GM23248 (cell line): ENCODE results near the gene NINJ1. TPM values are rescaled to one million over a fixed set of nuclear protein-coding genes. Genes with fewer than 3 reads are reported as not detected.
A peak's percentile ranks its signal among the peaks of the same experiment; 100 is the strongest.

Source experiments
- DNase-seq: peaks from one replicate; pipeline ENCODE4 v3.0.0-alpha.2; 2015
- H2AFZ ChIP-seq: fragments of 200-600 bp; sonication (generic); 2 replicates; pipeline ENCODE4 v1.6.1; 2016; ENCODE audit warnings: antibody characterized with exemption
- H3F3A ChIP-seq: fragments of 200-600 bp; sonication (generic); 2 replicates; pipeline ENCODE4 v1.6.1; 2016; ENCODE audit warnings: mild to moderate bottlenecking, antibody characterized with exemption, mixed run types; ENCODE audit not compliant: insufficient read depth
- H3K27ac ChIP-seq: fragments of 200-600 bp; sonication (generic); 2 replicates; pipeline ENCODE4 v1.5.1; 2016; ENCODE audit warnings: mild to moderate bottlenecking
- H3K27me3 ChIP-seq: fragments of 200-600 bp; sonication (generic); replicated peaks from 2 replicates; pipeline ENCODE4 v1.6.1; 2016; ENCODE audit warnings: mild to moderate bottlenecking; ENCODE audit not compliant: insufficient read depth
- H3K36me3 ChIP-seq: fragments of 200-600 bp; sonication (generic); 2 replicates; pipeline ENCODE4 v1.6.1; 2016; ENCODE audit warnings: low read depth, mild to moderate bottlenecking
- H3K4me1 ChIP-seq: fragments of 200-600 bp; sonication (generic); 2 replicates; pipeline ENCODE4 v1.6.1; 2016; ENCODE audit warnings: mild to moderate bottlenecking; ENCODE audit not compliant: insufficient read depth
- H3K4me2 ChIP-seq: fragments of 200-600 bp; sonication (generic); one replicate; pipeline ENCODE4 v1.6.1; 2016; ENCODE audit warnings: mild to moderate bottlenecking; ENCODE audit not compliant: unreplicated experiment
- H3K4me3 ChIP-seq: fragments of 200-600 bp; sonication (generic); 2 replicates; pipeline ENCODE4 v1.5.1; 2016; ENCODE audit warnings: mild to moderate bottlenecking
- H3K79me2 ChIP-seq: fragments of 200-600 bp; sonication (generic); 2 replicates; pipeline ENCODE4 v1.6.1; 2016; ENCODE audit warnings: mild to moderate bottlenecking; ENCODE audit not compliant: insufficient read depth
- H3K9ac ChIP-seq: fragments of 200-600 bp; sonication (generic); 2 replicates; pipeline ENCODE4 v1.6.1; 2016; ENCODE audit warnings: mild to moderate bottlenecking
- H3K9me2 ChIP-seq: fragments of 200-600 bp; sonication (generic); 2 replicates; pipeline ENCODE4 v1.6.1; 2016; ENCODE audit warnings: mixed run types, mild to moderate bottlenecking, moderate library complexity; ENCODE audit not compliant: insufficient read depth
- H3K9me3 ChIP-seq: fragments of 200-600 bp; sonication (generic); one replicate; pipeline ENCODE4 v1.6.1; 2017; ENCODE audit warnings: low read depth
- H4K20me1 ChIP-seq: fragments of 200-600 bp; sonication (generic); 2 replicates; pipeline ENCODE4 v1.6.0; 2016; ENCODE audit not compliant: insufficient read depth
- EZH2 ChIP-seq: fragments of 200-600 bp; sonication (generic); IDR thresholded peaks from 2 replicates; pipeline ENCODE4 v1.6.1; 2018; ENCODE audit warnings: antibody characterized with exemption, mild to moderate bottlenecking; ENCODE audit not compliant: insufficient read depth, poor library complexity, severe bottlenecking
- EZH2phosphoT487 ChIP-seq: fragments of 200-600 bp; sonication (generic); IDR thresholded peaks from 2 replicates; pipeline ENCODE4 v1.6.1; 2018; ENCODE audit warnings: antibody characterized with exemption, moderate library complexity, mild to moderate bottlenecking, low read depth; ENCODE audit not compliant: insufficient read depth
- WGBS, 2 experiments: methylation state at CpG; one replicate each; pipeline ENCODE4 v1.1.6; 2015 to 2017; ENCODE audit warnings: low lambda C conversion rate in 2 of 2, low coverage in 1 of 2; ENCODE audit errors: missing lambda C conversion rate in 2 of 2; 5-methylcytosine and 5-hydroxymethylcytosine counted together
- in situ Hi-C: fragments of 300-500 bp; cut with MboI; formaldehyde crosslinking; loops from 2 replicates; pipeline ENCODE4 v1.15.0; 2020
- polyA plus RNA-seq: library from polyadenylated mRNA; unstranded; fragments of >200 nt; fragmentation: Nextera tagmentation; extraction: Ambion mirVana; gene quantifications from 2 replicates; pipeline ENCODE4 v1.2.1, GENCODE V29; 2016
- total RNA-seq: library from RNA; depleted of rRNA; stranded (reverse); fragments of >200 nt; shearing (Covaris generic); gene quantifications from 2 replicates; pipeline ENCODE4 v1.2.3, GENCODE V29; 2014; rRNA removed

NINJ1 gene, protein sequence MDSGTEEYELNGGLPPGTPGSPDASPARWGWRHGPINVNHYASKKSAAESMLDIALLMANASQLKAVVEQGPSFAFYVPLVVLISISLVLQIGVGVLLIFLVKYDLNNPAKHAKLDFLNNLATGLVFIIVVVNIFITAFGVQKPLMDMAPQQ
- 19.1 and 24.9 TPM in 2 replicates for total RNA-seq
- polyA plus RNA-seq = 42.9 and 44.2 TPM in 2 replicates

DNA sequence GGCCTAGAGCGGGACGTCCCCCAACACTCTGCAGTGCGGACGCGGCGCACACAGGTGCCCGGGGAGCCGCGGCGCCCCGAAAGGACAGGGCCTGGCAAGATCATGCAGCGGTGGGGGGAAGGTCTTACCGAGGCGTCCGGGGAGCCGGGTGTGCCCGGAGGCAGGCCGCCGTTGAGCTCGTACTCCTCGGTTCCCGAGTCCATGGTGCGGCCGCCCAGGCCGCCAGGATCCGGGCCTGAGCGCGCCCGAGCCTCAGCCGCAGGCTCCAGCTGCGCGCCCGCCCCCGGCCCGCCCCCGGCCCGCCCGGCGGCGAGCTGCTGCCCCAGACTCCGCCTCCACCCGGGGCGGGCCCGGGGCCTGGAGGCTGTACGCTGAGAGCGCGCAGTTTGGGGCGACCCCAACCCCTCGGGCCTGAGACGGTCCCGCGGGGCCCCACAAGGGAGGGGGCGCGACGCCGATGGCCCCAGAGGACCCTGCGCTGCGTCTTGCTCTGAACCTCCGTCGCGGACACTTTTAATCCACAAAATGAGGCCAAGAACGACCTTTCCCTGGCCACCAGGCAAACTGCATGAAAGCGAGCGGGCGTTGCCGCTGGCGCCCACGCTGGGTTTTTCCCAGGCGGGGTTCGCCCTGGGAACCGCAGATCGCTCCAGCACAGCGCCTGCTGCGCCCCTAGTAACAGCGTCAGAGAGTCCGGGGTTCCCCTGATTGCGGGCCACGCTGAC lies at the start of gene NINJ1:
Gene NINJ1 (minus strand): TSS at position 237 of the 725 bp plus-strand sequence. CDS start 34 bp downstream, at position 203.
- H3K36me3 ChIP-seq = no peaks in the 10 kb centered on the region
- peak within 1 kb of the TSS; percentile 62 for H3K27ac ChIP-seq
- peak within 1 kb of the TSS; percentile 97 for H3K9ac ChIP-seq
- peak within 1 kb of the TSS; percentile 95 for H3K4me3 ChIP-seq
- no peaks in the 10 kb centered on the region for H4K20me1 ChIP-seq
- in situ Hi-C loops = no loop called here
- no peaks in the 10 kb centered on the region for H3K9me2 ChIP-seq
- whole genome bisulfite sequencing, 2 experiments = 0% methylated on average over 52 of the region's 78 CpGs
- peak; percentile 88 for DNase-seq
- no peaks in the 10 kb centered on the region for H3F3A ChIP-seq
- no peaks in the 10 kb centered on the region for H3K27me3 ChIP-seq
- TF ChIP-seq EZH2 = no peak
- TF ChIP-seq EZH2phosphoT487 = no peak
- H3K4me1 ChIP-seq = peaks cover 13% of the 10 kb centered on the region
- H3K79me2 ChIP-seq = 0 out of 2 replicates have a peak, but pooled peaks cover 9% of the 10 kb centered on the region
- H3K4me2 ChIP-seq = peak within 1 kb of the TSS; percentile 93
- no peaks in the 10 kb centered on the region for H3K9me3 ChIP-seq
- peak within 1 kb of the TSS; percentile 96 for H2AFZ ChIP-seq

DNA sequence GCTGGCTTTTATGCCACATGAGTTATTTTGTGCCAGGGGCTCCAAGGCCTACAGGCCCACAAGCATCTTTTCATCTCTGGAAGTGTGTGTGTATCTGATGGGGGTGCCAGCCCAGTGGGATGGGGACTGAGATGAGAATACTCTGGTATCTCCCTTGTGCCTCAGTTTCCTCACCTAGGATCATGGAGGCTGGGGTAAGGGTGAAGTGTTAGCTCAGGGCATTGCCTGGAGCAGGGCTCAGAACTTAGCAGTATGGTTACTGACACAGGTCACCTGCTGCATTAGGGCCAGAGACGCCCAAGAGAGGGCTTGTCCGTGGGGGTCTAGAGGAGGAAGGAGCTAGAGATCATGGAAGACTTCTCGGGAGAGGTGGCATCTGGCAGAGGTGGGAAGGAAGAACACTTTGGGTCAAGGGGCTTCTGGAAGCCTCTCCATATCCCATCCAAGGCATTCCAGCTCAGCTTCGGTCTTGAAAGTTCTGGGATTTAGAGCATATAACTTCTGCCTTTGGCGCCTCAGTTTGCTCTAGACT lies 49.1 kb upstream of the NINJ1 start:
- TF ChIP-seq EZH2phosphoT487 (no peak), EZH2 (no peak)
- Histone ChIP-seq H3F3A (no peaks in the 10 kb centered on the region), H3K4me3 (no peak overlapping the region), H2AFZ (no peak overlapping the region), H4K20me1 (no peaks in the 10 kb centered on the region), H3K4me2 (no peak overlapping the region), H3K9ac (no peak overlapping the region), H3K27me3 (peaks cover 30% of the 10 kb centered on the region), H3K9me3 (no peaks in the 10 kb centered on the region), H3K4me1 (no peaks in the 10 kb centered on the region), H3K79me2 (no peaks in the 10 kb centered on the region), H3K9me2 (no peaks in the 10 kb centered on the region), H3K27ac (no peak overlapping the region), H3K36me3 (no peaks in the 10 kb centered on the region)
- in situ Hi-C loops = no loop called here
- DNase-seq = no peak
- 71% methylated on average over 5 of the region's 5 CpGs for WGBS, 2 experiments

DNA sequence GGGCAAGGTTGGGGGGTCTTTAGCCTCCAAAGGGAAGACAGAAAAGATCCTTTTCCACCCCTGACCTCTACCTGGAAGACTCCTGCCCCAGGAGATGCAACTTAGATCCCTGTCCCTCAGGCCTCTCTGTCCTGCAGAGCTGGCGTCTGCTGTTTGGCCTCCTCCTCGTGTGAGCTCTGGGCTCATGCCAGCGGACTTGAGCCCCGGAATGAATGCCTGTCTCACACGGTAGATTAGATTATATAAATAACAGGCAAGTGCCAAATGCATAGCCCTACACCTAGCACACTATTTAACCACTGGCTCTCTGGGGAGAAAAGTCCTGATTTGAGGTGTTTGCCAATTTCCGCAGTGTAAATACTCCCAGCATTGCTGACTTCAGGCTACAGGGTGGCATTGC lies 48.5 kb upstream of the NINJ1 start:
- Histone ChIP-seq H3F3A (no peaks in the 10 kb centered on the region), H4K20me1 (no peaks in the 10 kb centered on the region), H3K27me3 (peaks cover 30% of the 10 kb centered on the region), H3K9ac (no peak overlapping the region), H3K27ac (no peak overlapping the region), H3K9me2 (no peaks in the 10 kb centered on the region), H3K36me3 (no peaks in the 10 kb centered on the region), H2AFZ (no peak overlapping the region), H3K79me2 (no peaks in the 10 kb centered on the region), H3K4me2 (no peak overlapping the region), H3K4me1 (no peaks in the 10 kb centered on the region), H3K9me3 (no peaks in the 10 kb centered on the region), H3K4me3 (no peak overlapping the region)
- in situ Hi-C loops = no loop called here
- WGBS, 2 experiments = 78 to 81% methylated on average over 6 of the region's 6 CpGs
- TF ChIP-seq EZH2phosphoT487 = no peak
- TF ChIP-seq EZH2 = no peak
- no peak for DNase-seq

DNA sequence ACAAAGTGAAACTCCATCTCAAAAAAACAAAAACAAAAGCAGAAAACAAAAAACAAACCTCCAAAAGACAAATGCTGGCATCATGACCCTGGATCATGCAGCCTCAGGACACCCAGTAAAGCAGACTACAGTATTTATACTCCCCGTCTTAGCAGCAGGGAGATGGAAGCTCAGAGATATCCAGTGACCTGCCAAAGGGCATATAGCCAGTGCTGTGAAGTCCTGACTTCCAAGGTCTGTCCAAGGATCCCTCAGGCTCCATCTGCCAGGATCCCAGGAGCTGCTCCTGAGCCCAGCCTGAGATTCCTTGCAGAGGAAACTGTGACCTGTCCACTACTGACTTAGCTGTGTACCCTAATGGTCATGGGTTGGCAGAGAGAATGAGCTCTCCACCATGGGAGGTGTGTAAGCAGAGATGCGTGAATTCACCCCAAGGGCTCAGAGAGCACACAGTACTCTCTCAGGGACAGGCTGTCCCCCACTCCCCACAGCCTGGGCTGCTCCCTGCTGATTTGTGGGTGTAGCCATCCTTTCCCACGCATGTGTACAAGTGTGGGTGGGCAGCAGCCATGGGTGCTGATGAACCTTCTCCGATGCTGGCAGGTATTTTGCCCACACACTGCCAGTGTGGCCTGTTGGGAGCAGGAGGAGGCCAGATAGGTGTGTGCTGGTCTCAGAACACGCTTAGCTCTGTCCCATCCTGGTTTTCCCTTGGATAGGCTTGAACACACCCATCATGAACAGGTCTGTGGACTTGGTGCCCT lies 47.8 kb upstream of the NINJ1 start:
- H3K79me2 ChIP-seq = no peaks in the 10 kb centered on the region
- in situ Hi-C loops = no loop called here

More for the DNA sequence above, 47.8 kb upstream of the NINJ1 start:
- no peak overlapping the region for H3K4me3 ChIP-seq
- H3K27ac ChIP-seq = no peak overlapping the region
- TF ChIP-seq EZH2 = no peak
- TF ChIP-seq EZH2phosphoT487 = no peak
- H3K9me3 ChIP-seq = no peaks in the 10 kb centered on the region
- H3K27me3 ChIP-seq = peaks cover 30% of the 10 kb centered on the region
- no peak overlapping the region for H3K4me2 ChIP-seq
- no peaks in the 10 kb centered on the region for H3F3A ChIP-seq
- WGBS, 2 experiments = 69 to 71% methylated on average over 5 of the region's 5 CpGs
- H3K9me2 ChIP-seq = no peaks in the 10 kb centered on the region
- H3K36me3 ChIP-seq = no peaks in the 10 kb centered on the region
- no peaks in the 10 kb centered on the region for H4K20me1 ChIP-seq
- no peak overlapping the region for H3K9ac ChIP-seq
- no peak overlapping the region for H2AFZ ChIP-seq
- no peaks in the 10 kb centered on the region for H3K4me1 ChIP-seq
- no peak for DNase-seq
